DLD1 (cell line): ENCODE results near the gene ANXA3.

Experiments used
- in situ Hi-C: cut with HindIII; loops from 2 replicates; pipeline ENCODE4 v1.10.0; 2017; ENCODE audit warnings: low sequenced_read_pairs

The ANXA3 gene, protein sequence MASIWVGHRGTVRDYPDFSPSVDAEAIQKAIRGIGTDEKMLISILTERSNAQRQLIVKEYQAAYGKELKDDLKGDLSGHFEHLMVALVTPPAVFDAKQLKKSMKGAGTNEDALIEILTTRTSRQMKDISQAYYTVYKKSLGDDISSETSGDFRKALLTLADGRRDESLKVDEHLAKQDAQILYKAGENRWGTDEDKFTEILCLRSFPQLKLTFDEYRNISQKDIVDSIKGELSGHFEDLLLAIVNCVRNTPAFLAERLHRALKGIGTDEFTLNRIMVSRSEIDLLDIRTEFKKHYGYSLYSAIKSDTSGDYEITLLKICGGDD

DNA sequence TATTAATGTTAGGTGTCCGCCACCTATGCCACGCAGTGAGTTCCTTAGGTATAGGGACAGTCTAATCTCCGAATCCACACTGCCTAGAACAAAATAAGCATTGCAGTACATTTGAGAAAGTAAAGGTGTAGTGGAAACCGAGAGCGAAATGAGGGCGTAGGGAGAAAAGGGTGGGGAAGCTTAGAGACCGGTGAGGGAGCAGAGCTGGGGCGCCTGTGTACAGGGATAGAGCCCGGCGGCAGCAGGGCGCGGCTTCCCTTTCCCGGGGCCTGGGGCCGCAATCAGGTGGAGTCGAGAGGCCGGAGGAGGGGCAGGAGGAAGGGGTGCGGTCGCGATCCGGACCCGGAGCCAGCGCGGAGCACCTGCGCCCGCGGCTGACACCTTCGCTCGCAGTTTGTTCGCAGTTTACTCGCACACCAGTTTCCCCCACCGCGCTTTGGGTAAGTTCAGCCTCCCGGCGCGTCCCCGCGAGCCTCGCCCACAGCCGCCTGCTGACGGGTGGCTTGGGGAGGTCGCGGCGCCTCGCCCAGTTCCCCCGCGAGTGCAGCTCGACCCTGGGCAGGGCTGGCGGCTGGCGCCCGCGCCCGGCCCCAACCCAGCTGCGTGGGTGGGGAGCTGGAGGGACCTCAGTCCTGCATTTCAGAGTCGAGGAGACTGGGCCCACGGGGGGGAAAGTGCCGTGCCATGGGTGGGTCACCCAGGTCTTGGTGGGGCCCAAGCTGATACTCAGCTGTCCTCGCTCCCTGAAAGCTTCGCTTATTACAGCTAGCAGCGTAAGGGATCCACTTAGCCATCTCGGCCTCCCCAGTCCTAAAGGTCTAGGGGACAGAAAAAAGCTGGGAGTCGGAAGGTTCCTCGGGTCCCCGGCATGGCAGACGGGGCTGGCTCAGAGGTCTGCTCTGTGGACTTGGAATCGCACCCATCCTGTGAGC, at the start of gene ANXA3:
ANXA3 (plus strand) TSS at position 351 of the 932 bp plus-strand sequence. CDS start 2,704 bp downstream, outside the sequence.
- in situ Hi-C loops = no loop called here

DNA sequence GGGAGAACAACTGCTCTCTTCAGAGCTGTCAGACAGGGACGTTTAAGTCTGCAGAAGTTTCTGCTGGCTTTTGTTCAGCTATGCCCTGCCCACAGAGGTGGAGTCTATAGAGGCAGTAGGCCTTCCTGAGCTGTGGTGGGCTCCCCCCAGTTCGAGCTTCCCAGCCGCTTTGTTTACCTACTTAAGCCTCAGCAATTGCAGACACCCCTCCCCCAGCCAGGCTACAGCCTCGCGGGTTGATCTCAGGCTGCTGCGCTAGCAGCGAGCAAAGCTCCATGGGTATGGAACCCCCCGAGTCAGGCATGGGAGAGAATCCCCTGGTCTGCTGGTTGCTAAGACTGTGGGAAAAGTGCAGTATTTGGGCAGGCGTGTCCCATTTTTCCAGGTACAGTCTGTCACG, 45.3 kb upstream of the ANXA3 start:
- in situ Hi-C loops = loop anchor here (25.0 kb wide), 1 partner anchor 519 kb away; no protein-coding TSS in a partner anchor

DNA sequence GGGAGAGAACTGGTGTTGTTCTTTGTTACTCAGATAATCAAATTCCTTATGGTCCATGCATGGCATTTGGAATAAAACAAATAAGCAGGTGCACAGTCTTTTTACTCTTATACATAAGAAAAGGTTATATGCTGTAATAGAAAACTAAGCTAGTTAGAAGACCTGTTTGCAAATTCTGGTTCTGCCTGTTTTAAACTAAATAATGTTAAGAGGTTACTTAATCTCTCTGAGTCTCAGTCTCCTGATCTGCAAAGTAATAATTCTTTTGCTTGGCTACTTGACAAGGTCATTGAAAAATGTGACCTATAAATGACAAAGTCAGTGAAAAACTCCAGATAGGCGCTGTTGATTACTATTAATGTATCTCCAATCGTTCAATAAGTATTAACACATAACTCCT, 42.5 kb upstream of the ANXA3 start:
- in situ Hi-C loops = loop anchor here (25.0 kb wide), 1 partner anchor 522 kb away; no protein-coding TSS in a partner anchor

DNA sequence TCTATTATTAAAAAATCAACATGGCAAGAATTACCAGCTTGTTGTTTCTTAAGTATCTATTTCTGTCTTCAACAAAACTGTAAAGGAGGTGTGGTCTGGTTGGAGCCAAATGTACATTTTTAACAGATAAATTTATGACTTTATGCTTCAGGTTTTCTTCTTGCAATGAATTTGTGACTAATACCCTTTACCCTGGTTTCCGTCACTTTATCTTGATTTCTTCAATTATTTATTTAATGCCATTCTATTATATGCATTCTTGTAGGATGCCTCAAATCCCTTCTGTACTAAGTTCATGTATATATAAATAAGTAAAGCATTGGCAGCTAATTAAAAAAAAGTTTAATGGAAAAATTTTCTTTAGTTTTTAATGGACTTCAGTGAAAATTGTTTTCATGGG, 41.5 kb upstream of the ANXA3 start:
- in situ Hi-C loops = loop anchor here (25.0 kb wide), 1 partner anchor 523 kb away; no protein-coding TSS in a partner anchor

DNA sequence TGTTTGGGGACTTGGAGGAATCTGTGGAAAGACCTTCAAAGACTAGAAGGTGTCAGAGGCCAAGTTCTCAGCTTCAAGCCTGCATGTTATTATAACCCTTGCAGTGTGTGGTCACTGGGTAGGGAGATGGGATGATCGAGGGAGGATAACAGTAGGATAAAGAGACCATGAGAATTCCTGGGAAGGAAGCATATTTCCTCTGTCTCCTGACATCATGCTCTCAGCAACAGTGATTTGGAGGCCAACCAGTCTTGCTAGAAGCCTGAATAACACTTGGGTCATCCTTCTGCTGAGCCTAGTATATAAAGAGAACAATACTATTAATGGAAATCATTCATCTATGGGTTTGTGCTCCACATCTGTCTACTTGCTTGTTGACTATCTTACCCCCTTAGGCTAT, 40.9 kb upstream of the ANXA3 start:
- in situ Hi-C loops = loop anchor here (25.0 kb wide), 1 partner anchor 523 kb away; no protein-coding TSS in a partner anchor

DNA sequence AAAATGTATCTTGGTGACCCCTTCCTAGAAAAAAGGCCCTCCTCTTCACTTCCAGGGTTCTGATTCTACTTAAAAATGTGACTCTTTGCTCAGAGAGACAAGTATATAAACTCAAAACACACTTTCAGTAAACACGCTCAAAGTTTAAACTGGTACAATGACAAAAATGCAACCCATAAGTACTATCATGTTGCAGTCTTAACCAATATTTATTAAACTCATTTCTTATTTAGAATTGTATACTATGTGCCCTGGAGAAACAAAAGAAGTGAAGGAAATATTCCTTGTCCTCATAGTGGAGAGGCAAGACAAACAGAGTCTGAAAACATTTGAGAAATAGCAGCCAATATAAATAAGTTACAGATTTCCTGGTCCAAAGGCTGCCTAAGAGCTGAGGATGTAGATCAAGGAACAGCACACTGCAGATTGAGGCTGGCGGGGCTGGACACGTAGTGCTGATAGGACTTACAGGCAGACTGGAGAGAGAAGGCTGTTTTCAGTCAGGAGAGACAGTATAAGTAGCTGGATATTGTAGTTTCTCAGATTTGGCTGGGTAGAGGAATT, 39.1 kb upstream of the ANXA3 start:
- in situ Hi-C loops = loop anchor here (25.0 kb wide), 1 partner anchor 525 kb away; no protein-coding TSS in a partner anchor

DNA sequence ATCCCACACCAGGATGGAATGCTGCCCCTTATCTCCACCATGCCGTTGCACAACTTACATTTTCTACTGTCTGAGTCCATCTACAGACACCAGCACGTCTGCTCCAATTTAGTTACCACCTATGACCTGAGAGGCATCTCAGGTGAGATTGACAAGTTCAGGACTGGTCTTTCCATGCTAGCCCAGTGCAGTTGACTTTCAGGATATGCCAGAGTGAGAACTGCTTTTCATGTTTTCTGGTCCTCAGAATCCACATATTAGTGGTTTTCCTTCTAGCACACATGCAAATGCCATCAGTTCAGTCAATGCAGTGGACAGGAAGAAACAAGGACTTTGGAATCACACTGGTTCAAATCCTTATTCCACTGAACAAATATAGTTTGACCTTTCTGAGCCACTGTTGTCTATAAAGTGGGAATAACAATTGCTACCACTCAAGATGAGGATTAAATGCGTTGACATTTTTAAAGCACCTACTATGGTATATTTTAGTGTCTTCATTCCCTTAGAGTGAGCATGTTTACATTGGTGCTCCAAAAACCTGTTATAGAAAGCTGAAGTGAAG, 38.1 kb upstream of the ANXA3 start:
- in situ Hi-C loops = loop anchor here (25.0 kb wide), 1 partner anchor 526 kb away; no protein-coding TSS in a partner anchor

DNA sequence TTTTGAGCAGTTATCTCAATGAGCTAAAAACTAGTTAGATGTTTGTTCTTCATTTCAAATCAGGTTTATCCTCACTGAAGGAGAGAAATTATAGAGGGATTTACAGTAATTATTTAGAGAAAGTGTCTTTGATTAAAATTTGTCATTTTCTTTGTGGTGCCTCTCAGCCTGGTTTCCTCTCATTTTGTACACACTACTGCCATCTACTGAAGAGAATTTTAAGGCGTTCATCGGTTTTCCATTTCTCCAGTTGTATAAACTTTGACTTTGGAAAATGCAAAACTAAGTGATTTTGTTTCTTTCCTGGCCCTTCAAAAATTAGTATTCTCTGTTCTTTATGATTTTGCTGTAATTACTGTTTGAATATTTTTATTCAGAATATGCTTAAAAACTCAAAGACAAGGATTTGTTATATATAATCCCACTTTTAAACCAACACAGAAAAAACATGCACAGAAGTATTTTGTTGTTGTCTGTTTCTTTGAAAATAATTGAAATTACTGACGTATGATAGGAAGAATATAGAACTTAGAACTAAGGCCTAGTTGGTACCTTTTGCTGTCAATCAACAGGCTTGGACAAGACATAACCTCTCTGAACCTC, 34.4 kb upstream of the ANXA3 start:
- in situ Hi-C loops = loop anchor here (25.0 kb wide), 1 partner anchor 530 kb away; no protein-coding TSS in a partner anchor

DNA sequence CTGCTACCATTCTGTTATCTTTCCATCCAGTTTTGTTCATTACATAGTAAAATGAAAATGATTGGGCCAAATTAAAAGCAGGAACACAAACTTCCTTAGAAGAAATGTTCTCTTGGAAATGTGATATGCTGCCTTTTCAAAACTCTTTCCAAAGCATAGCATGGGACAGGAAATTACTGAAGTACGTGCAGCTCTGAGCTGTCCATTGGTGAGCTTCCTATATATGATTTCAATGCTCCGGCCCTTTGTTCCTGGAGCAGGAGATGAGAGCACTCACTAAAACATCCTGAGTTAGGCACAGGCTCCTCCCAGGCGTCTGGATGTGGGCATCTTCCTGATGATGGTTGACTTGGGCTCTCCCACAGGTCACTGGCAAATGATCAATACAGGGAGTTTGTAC, 33.0 kb upstream of the ANXA3 start:
- in situ Hi-C loops = loop anchor here (25.0 kb wide), 1 partner anchor 531 kb away; no protein-coding TSS in a partner anchor

DNA sequence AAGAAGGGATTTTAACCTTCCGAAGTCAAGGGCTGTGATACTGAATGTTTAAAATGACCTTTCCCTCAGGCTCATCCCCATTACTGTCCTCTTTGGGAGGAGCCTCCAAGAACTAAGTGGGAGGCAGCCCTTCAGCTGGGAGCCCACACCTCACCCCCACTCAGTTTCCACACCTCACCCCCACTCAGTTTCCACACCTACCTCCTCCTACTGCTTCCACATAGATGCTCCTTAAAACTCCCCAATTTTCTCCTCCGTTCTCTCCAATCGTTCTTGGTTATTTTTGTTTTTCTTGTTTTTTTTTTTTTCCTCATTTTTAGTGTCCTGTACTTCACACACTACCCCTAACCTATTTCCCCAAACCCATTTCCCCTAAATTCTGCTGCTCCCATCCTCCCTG, 31.6 kb upstream of the ANXA3 start:
- in situ Hi-C loops = loop anchor here (25.0 kb wide), 1 partner anchor 533 kb away; no protein-coding TSS in a partner anchor

DNA sequence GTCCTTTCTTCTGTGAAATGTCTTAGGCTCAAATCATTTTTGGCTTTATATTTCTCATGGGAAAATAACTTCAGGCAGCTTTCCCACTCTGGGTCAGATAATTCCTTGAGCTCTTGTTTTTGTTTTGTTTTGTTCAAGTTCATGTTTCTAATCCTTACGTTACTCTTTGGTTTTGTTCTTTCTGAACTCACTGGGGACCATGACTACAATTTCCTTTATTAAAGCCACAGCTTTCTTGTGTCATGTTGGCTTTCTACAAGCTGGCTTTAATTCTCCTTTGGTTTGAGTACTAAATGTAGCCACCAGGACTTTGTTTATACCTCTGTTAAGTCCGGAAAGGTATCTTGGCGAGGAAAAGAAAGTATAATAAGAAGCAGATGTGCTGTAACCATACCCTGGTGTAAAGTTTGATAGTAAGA, 30.8 kb upstream of the ANXA3 start:
- in situ Hi-C loops = loop anchor here (25.0 kb wide), 1 partner anchor 534 kb away; no protein-coding TSS in a partner anchor

DNA sequence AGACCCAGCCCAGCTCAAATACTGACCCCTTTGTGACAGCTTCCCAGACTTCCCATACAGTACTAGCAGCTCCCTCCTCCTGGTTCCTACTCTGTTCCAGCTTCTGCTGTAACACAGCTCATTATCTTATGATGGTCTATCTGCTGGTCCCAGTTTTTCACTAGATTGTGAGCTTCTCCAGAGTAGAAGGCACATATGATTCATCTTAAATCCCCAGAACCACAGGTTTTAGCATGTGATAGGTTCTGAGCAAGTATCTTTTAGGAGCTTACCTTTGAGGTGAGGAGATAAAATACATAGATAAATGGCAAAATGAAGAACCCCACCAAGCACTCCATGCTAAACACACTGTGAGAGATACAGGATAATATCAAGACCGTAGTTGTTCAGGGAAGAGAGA, 27.6 kb upstream of the ANXA3 start:
- in situ Hi-C loops = loop anchor here (25.0 kb wide), 1 partner anchor 537 kb away; no protein-coding TSS in a partner anchor

DNA sequence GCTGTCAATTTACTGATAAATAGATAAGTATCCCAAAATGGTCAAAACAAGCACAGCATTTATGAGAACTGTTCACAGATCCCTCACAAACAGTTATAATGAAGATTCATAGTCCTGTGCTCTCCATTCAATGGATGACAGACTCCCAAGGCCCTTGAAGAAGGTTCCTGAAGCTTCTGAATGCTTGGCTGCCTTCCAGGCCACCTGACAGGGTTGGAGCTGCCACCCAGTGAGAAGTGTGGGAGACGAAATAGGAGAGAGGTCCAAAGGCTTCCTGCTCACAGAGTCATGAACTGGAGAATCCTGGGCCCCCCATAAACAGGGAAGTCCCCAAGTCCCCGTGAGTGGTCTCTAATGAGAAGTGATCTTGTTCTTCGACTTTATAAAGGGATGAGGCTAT, 26.0 kb upstream of the ANXA3 start:
- in situ Hi-C loops = no loop called here

DNA sequence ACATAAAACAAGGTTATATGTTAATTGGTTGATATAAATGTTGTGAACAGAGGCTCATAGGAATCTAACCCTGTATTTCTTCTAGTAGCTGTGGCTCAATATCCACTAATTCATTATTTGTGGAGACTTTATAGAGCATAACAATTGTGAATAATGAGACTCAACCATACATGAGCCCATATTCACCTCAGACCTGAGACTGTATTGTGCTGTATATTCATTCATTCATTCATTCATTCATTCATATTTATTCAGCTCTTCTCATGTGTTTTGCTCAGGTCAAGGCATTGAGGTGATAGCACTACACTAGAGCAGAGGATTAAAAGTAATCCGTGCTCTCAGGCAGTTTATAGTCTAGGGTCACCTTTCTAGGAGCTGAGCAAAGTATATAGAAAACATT, 24.5 kb upstream of the ANXA3 start:
- in situ Hi-C loops = no loop called here

DNA sequence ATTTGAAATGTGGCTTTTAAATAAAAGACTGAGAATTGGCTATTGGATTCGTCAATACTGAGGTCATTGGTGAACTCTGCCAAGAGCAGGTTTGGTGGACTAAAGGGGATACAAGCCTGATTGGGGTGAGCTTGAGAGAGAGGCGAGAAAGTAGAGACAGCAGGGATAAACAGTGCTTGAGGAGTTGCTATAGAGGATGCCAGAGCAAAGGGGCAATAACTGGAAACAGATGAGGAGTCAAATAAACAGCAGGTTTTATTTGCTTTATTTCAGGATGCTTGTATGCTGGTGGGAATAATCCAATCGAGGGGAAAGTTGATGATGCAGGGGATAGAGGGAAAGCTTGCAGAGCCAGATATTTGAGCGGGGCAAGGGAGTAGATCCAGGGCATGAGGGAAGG, 24.0 kb upstream of the ANXA3 start:
- in situ Hi-C loops = no loop called here

DNA sequence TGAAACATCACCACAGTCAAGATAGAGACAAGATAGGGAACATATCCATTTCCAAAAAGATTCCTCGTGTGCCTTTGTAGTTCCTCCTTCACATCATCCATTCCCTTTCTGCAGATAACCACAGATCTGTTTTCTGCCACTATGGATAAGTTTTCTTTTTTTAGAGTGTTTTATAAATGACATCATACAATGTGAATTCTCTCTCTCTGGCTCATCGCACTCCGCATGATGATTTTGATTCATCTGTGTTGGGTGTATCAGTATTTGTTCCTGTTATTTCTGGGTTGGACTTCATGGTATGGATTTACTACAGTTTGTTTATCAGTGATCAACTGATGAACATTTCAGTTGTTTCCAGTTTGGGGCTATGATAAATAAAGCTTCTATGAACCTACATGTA, 23.2 kb upstream of the ANXA3 start:
- in situ Hi-C loops = no loop called here

DNA sequence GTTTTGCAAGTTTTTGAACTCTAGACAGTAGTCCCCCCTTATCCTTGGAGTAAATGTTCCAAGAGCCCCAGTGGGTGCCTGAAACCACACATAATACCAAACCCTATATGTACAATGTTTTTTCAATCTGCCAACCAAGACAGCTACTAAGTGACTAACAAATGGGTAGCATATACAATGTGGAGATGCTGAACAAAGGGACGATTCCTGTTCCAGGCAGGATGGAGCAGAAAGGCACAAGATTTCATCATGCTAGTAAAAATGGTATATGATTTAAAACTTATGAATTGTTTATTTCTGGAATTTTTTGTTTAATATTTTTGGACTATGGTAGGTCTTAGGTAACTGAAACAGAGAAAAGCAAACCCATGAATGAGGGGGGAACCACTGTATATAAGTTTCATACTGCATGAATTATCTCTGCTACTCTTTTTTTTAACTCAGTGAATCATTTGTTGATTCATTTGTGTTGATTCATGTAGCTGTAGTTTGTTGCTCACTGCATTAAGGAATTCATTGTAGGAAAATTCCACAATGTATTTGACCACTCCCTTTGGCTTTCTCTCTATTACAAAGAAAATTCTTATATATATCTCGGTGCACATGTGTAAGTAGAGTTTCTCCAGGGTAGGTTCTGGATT, 21.9 kb upstream of the ANXA3 start:
- in situ Hi-C loops = no loop called here

DNA sequence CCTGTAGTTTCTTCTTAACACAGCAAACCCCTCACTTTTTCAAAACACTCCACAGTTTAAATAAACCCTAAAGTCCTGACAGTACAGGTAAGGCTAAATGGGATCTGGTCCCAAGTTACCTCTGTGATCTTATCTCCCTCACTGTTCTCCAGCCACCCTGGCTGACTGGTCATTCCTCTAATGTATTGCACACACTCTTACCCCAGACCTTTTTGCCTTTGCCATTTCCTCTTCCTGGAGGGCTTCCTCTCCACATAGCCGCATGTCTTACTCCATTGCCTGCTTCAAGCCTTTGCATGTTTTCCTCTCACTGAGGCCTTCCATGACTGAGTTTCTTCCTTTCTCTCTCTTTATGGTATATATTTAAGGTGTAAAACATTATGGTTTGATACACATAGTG, 19.5 kb upstream of the ANXA3 start:
- in situ Hi-C loops = no loop called here

DNA sequence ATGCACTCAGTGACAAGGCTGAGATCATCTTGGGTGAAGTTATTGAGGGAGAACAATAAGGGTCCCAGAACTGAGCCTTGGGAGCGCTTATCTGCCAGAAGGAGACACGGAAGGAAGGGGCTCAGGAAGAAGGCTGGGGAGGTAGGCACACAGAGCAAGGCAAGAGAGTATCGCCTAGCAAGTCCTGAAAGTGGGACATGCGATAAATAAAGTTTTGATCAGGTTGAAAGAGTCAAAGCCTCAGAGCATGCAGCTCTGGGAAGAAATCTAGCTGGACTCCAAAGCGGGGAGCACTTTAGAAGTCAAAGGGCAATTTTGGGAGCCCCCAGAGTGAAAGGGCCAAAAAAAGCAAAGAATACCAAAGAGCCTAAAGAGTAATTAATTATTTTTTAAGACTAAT, 17.7 kb upstream of the ANXA3 start:
- in situ Hi-C loops = no loop called here
